ENCODE measurements around the gene ATG16L1. TPM values are rescaled to one million over a fixed set of nuclear protein-coding genes. Genes with fewer than 3 reads are reported as not detected.

Gene ATG16L1
- total RNA-seq, 4 donors from 2014 or later = 20.8 to 36.1 (median 35.9) TPM

- intact Hi-C loops (cut with DNase I; ENCODE audit: low total_unique reads) = loop anchor here (5.0 to 10.0 kb wide), 3 partner anchors 488 to 1466 kb away; partner anchors contain the start of genes COPS7B, GIGYF2 and PDE6D
- H3K27ac ChIP-seq = no peak overlapping the region
- in situ Hi-C loops (cut with MboI; ENCODE audit: low sequenced_read_pairs in 4 of 4) = loop anchor here in 3 of 4 donors (10.0 kb wide), 3 partner anchors 396 to 646 kb away; no protein-coding TSS in a partner anchor
These were observed 905 bp upstream of the ATG16L1 start for GRCh38 chr2:233250568-233250967.

DNA sequence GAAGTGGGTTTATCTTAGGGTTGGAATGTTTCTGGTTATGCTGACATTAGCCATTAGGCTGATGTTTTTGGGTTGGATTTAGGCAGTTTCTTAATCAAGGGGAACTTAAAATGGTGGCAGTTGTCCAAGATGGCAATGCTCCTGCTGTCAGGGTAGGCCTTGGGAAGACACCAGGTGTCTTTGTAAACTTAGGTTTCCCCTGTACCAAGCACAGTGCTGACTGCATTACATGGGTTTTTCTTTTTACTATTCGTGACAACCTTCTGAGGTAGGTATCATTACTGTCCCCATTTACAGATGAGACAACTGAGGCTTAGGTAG lies 528 bp upstream of the ATG16L1 start:
- no peak for DNase-seq
- peaks cover 15 to 26% of the 10 kb centered on the region in 2 donors for H3K4me1 ChIP-seq
- H3K27ac ChIP-seq = peak overlapping the region; percentile 79 to 96 (median 94)
- no peaks in the 10 kb centered on the region for H3K27me3 ChIP-seq
- in situ Hi-C loops (cut with MboI; ENCODE audit: low sequenced_read_pairs in 4 of 4) = loop anchor here in 3 of 4 donors (10.0 kb wide), 3 partner anchors 396 to 646 kb away; no protein-coding TSS in a partner anchor
- intact Hi-C loops (cut with DNase I; ENCODE audit: low total_unique reads) = loop anchor here (1.0 to 10.0 kb wide), 5 partner anchors 398 to 1466 kb away; partner anchors contain the start of genes COPS7B, GIGYF2 and PDE6D
- no peaks in the 10 kb centered on the region for H3K9me3 ChIP-seq
- TF ChIP-seq, protein P1, sequence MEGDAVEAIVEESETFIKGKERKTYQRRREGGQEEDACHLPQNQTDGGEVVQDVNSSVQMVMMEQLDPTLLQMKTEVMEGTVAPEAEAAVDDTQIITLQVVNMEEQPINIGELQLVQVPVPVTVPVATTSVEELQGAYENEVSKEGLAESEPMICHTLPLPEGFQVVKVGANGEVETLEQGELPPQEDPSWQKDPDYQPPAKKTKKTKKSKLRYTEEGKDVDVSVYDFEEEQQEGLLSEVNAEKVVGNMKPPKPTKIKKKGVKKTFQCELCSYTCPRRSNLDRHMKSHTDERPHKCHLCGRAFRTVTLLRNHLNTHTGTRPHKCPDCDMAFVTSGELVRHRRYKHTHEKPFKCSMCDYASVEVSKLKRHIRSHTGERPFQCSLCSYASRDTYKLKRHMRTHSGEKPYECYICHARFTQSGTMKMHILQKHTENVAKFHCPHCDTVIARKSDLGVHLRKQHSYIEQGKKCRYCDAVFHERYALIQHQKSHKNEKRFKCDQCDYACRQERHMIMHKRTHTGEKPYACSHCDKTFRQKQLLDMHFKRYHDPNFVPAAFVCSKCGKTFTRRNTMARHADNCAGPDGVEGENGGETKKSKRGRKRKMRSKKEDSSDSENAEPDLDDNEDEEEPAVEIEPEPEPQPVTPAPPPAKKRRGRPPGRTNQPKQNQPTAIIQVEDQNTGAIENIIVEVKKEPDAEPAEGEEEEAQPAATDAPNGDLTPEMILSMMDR (IDR thresholded peaks at IDR 0.05 in 4 of 5, conservative IDR thresholded peaks at IDR 0.05 in 1 of 5) = no peak
- TF ChIP-seq POLR2A (IDR thresholded peaks at IDR 0.05) = no peak
- H3K36me3 ChIP-seq = peaks cover 0 to 5% of the 10 kb centered on the region in 2 donors
- ATAC-seq = peak; percentile 24 to 36
- peak overlapping the region; percentile 89 to 99 (median 97) for H3K4me3 ChIP-seq

More at GRCh38 chr2:233250568-233250967, 905 bp upstream of the ATG16L1 start:
- Histone ChIP-seq H3K36me3 (peaks cover 0 to 5% of the 10 kb centered on the region in 2 donors), H3K27me3 (no peaks in the 10 kb centered on the region), H3K9me3 (no peaks in the 10 kb centered on the region), H3K4me1 (peaks cover 15 to 26% of the 10 kb centered on the region in 2 donors), H3K4me3 (no peak overlapping the region)
- no peak for ATAC-seq
- TF ChIP-seq, protein P1 (IDR thresholded peaks at IDR 0.05 in 4 of 5, conservative IDR thresholded peaks at IDR 0.05 in 1 of 5) = no peak
- no peak for TF ChIP-seq POLR2A (IDR thresholded peaks at IDR 0.05)
- no peak for DNase-seq

DNA sequence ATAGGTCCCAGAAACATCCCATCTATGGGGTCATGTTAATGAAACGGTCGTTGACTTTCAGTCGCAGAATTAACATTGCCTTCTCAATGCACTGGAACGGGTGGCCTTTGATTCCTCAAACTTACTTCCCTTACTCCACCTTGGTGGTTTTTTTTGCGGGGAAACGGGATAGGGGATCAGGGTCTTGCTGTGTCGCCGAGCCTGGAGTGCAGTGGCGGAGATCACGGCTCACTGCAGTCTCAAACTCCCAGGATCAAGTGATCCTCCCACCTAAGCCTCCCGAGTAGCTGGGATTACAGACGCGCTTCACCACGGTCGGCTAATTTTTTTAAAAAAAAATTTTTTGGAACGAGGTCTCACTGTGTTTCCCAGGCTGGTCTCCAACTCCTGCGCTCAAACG lies 754 bp downstream of the ATG16L1 start:
- intact Hi-C loops (cut with DNase I; ENCODE audit: low total_unique reads) (loop anchor here (5.0 to 10.0 kb wide), 3 partner anchors 490 to 1467 kb away; partner anchors contain the start of genes COPS7B, GIGYF2 and PDE6D), in situ Hi-C loops (cut with MboI; ENCODE audit: low sequenced_read_pairs in 4 of 4) (loop anchor here in 3 of 4 donors (10.0 kb wide), 3 partner anchors 397 to 647 kb away; no protein-coding TSS in a partner anchor)
- peaks cover 0 to 17% of the 10 kb centered on the region in 2 donors for H3K36me3 ChIP-seq

GRCh38 chr2:233255151-233255550 lies 3.7 kb downstream of the ATG16L1 start:
- no peak for DNase-seq
- Histone ChIP-seq H3K27me3 (no peaks in the 10 kb centered on the region), H3K4me1 (peaks cover 15 to 26% of the 10 kb centered on the region in 2 donors), H3K27ac (no peak overlapping the region), H3K36me3 (peaks cover 0 to 43% of the 10 kb centered on the region in 2 donors), H3K9me3 (no peaks in the 10 kb centered on the region), H3K4me3 (no peak overlapping the region)
- no peak for ATAC-seq
- no peak for TF ChIP-seq POLR2A (IDR thresholded peaks at IDR 0.05)
- TF ChIP-seq, protein P1 (IDR thresholded peaks at IDR 0.05 in 4 of 5, conservative IDR thresholded peaks at IDR 0.05 in 1 of 5) = no peak
- in situ Hi-C loops (cut with MboI; ENCODE audit: low sequenced_read_pairs in 4 of 4) (loop anchor here in 3 of 4 donors (5.0 to 10.0 kb wide), 4 partner anchors 400 to 650 kb away; no protein-coding TSS in a partner anchor), intact Hi-C loops (cut with DNase I; ENCODE audit: low total_unique reads) (loop anchor here (10.0 kb wide), 1 partner anchor 1470 kb away; the partner anchor contains the start of genes COPS7B and PDE6D)

More for the DNA sequence above, 754 bp downstream of the ATG16L1 start:
- no peaks in the 10 kb centered on the region for H3K27me3 ChIP-seq
- TF ChIP-seq, protein P1 (IDR thresholded peaks at IDR 0.05 in 4 of 5, conservative IDR thresholded peaks at IDR 0.05 in 1 of 5) = no peak
- TF ChIP-seq POLR2A (IDR thresholded peaks at IDR 0.05) = no peak
- DNase-seq (no peak), ATAC-seq (no peak)
- peaks cover 15 to 26% of the 10 kb centered on the region in 2 donors for H3K4me1 ChIP-seq
- no peaks in the 10 kb centered on the region for H3K9me3 ChIP-seq
- H3K4me3 ChIP-seq = peak overlapping the region; percentile 89 to 99 (median 97)
- H3K27ac ChIP-seq = peak overlapping the region; percentile 79 to 96 (median 94)

Data from gastrocnemius medialis (tissue), 4 donors.